Neural crest cell (in vitro differentiated cells): Measurements from ENCODE around the gene SYNGR1. TPM values are rescaled to one million over a fixed set of nuclear protein-coding genes. Genes with fewer than 3 reads are reported as not detected.

Experiments used
- DNase-seq: peaks from one replicate; pipeline ENCODE4 v3.0.0; 2021; ENCODE audit warnings: low read depth, mixed read lengths, low spot score
- H3K27ac Mint-ChIP-seq: one replicate; pipeline ENCODE4 v1.8.0; 2021; ENCODE audit warnings: mild to moderate bottlenecking, mixed read lengths; ENCODE audit not compliant: unreplicated experiment
- H3K27me3 Mint-ChIP-seq: 2 replicates; pipeline ENCODE4 v1.8.0; 2021; ENCODE audit warnings: low read depth, mild to moderate bottlenecking, mixed read lengths
- H3K36me3 Mint-ChIP-seq: 2 replicates; pipeline ENCODE4 v1.8.0; 2021; ENCODE audit warnings: low read depth, mild to moderate bottlenecking, mixed read lengths
- H3K4me1 Mint-ChIP-seq: 2 replicates; pipeline ENCODE4 v1.8.0; 2021; ENCODE audit warnings: mixed read lengths
- H3K4me3 Mint-ChIP-seq: one replicate; pipeline ENCODE4 v1.8.0; 2021; ENCODE audit warnings: mild to moderate bottlenecking, mixed read lengths
- H3K9me3 Mint-ChIP-seq: 2 replicates; pipeline ENCODE4 v1.8.0; 2021; ENCODE audit warnings: mixed read lengths
- total RNA-seq: library from RNA; stranded (reverse); gene quantifications from 2 replicates; pipeline ENCODE4 v1.2.1, GENCODE V29; 2021
- TF ChIP-seq, protein P1 (sequence below): fragments of 200-600 bp; sonication (generic); conservative IDR thresholded peaks from 2 replicates; pipeline ENCODE4 v1.5.0; 2021; ENCODE audit warnings: antibody characterized with exemption, mild to moderate bottlenecking

The SYNGR1 gene
- total RNA-seq, 1 donor from 2014 or later: 30.0 TPM

DNA sequence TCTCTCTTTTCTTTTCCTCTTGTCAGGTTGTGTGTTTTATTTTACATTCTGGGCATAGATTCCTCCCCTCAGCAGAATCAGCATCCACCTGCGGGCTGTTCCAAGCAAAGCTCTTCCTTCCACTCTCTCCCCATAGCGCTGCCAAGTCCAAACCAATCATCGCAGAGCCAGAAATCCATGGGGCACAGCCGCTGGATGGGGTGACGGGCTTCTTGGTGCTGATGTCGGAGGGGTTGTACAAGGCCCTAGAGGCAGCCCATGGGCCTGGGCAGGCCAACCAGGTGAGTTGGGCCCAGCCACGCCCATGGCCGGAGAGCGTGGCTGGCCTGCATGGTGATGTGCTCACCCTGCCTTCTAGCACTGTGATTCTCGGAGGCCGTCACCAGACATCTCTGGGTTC, 71.9 kb downstream of the SYNGR1 start:
- H3K27ac Mint-ChIP-seq: no peak overlapping the region
- H3K4me3 Mint-ChIP-seq: no peak overlapping the region
- no peaks in the 10 kb centered on the region for H3K9me3 Mint-ChIP-seq
- H3K27me3 Mint-ChIP-seq: no peaks in the 10 kb centered on the region
- no peak for DNase-seq
- H3K36me3 Mint-ChIP-seq: peaks cover 11% of the 10 kb centered on the region
- no peaks in the 10 kb centered on the region for H3K4me1 Mint-ChIP-seq
- TF ChIP-seq, protein P1, sequence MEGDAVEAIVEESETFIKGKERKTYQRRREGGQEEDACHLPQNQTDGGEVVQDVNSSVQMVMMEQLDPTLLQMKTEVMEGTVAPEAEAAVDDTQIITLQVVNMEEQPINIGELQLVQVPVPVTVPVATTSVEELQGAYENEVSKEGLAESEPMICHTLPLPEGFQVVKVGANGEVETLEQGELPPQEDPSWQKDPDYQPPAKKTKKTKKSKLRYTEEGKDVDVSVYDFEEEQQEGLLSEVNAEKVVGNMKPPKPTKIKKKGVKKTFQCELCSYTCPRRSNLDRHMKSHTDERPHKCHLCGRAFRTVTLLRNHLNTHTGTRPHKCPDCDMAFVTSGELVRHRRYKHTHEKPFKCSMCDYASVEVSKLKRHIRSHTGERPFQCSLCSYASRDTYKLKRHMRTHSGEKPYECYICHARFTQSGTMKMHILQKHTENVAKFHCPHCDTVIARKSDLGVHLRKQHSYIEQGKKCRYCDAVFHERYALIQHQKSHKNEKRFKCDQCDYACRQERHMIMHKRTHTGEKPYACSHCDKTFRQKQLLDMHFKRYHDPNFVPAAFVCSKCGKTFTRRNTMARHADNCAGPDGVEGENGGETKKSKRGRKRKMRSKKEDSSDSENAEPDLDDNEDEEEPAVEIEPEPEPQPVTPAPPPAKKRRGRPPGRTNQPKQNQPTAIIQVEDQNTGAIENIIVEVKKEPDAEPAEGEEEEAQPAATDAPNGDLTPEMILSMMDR: no peak

DNA sequence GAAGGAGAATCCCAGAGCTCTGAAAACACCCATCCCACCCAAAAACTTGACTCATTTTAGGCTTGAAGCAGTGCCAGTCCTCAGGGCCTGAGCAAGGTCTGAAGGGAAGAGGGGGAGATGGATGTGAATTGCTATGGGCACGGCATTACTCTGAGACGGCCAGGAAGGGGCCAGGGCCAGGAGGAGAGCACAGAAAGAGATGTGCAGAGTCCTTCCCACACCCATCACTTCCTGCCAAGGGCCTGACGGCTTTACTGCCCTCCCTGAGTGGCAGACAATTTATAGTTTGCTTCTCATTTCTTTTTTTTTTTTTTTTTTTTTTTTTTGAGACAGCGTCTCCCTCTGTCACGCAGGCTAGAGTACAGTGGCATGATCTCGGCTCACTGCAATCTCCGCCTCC, 72.3 kb downstream of the SYNGR1 start:
- Mint-ChIP-seq H3K27me3 (no peaks in the 10 kb centered on the region), H3K9me3 (no peaks in the 10 kb centered on the region), H3K4me3 (no peak overlapping the region), H3K36me3 (peaks cover 11% of the 10 kb centered on the region), H3K4me1 (no peaks in the 10 kb centered on the region), H3K27ac (no peak overlapping the region)
- TF ChIP-seq, protein P1: no peak
- DNase-seq: no peak

DNA sequence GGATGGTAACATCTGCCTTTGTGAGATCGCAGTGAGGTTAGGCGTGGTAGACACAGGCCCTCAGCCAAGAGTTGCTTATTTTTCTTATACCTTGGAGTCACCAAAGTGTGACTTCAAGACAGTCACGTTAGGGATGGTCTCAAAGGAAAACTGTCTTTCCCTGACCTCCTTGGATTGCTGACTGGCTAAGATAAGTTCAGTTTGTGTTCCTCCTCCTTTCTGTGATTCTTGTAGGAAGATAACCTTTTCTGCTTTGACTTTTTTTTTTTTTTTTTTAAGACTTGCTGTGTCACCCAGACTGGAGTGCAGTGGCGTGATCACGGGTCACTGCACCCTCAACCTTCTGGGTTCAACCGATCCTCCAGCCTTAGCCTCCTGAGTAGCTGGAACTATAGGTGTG, 72.9 kb downstream of the SYNGR1 start:
- no peaks in the 10 kb centered on the region for H3K27me3 Mint-ChIP-seq
- TF ChIP-seq, protein P1: no peak

DNA sequence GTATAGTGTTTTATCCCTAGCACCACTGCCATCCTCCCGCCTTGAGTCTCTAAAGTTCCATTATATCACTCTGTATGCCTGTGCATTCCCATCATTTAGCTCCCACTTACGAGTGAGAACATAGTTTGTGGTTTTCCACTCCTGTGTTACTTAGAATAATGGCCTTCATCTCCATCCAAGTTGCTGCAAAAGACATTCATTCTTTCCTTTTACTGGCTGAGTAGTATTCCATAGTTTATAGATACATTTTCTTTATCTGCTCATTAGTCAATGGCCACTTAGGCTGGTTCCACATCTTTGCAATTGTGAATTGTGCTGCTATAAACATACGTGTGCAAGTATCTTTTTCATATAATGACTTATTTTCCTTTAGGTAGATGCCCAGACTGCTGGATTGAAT, 74.2 kb downstream of the SYNGR1 start:
- peaks cover 4% of the 10 kb centered on the region for H3K4me1 Mint-ChIP-seq
- no peak overlapping the region for H3K27ac Mint-ChIP-seq
- H3K36me3 Mint-ChIP-seq: peaks cover 7% of the 10 kb centered on the region
- no peaks in the 10 kb centered on the region for H3K9me3 Mint-ChIP-seq
- TF ChIP-seq, protein P1: no peak
- H3K4me3 Mint-ChIP-seq: no peak overlapping the region
- no peaks in the 10 kb centered on the region for H3K27me3 Mint-ChIP-seq
- DNase-seq: no peak

More for the DNA sequence above, 72.9 kb downstream of the SYNGR1 start:
- Mint-ChIP-seq H3K9me3 (no peaks in the 10 kb centered on the region), H3K4me1 (no peaks in the 10 kb centered on the region), H3K36me3 (peaks cover 11% of the 10 kb centered on the region), H3K4me3 (no peak overlapping the region), H3K27ac (no peak overlapping the region)
- no peak for DNase-seq

DNA sequence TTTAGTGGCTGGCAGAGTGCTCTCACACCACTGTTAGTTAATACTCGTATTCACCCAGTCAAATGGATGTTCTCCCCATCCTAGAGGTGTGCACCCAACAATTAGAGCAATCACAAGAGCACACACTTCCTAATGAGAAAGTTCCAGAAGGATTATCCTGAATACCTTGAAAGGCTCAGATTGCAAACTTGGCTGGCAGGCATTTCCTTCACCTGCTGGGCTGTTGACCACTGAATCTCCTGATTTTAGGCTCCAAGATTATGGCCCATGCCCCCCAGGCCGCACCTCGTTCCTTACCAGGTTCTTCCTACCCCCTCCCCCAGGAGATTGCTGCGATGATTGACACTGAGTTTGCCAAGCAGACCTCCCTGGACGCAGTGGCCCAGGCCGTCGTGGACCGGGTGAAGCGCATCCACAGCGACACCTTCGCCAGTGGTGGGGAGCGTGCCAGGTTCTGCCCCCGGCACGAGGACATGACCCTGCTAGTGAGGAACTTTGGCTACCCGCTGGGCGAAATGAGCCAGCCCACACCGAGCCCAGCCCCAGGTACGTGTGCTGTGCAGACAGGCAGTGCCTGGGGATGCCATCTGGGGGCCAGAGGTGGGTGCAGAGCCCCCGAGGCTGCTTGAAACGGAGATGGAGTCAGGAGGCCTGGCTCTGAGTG, 76.7 kb downstream of the SYNGR1 start:
- H3K27me3 Mint-ChIP-seq: no peaks in the 10 kb centered on the region
- no peak overlapping the region for H3K27ac Mint-ChIP-seq
- no peaks in the 10 kb centered on the region for H3K9me3 Mint-ChIP-seq
- peaks cover 7% of the 10 kb centered on the region for H3K36me3 Mint-ChIP-seq
- peaks cover 12% of the 10 kb centered on the region for H3K4me1 Mint-ChIP-seq
- H3K4me3 Mint-ChIP-seq: no peak overlapping the region
- no peak for DNase-seq
- TF ChIP-seq, protein P1: no peak
